Neural cell (in vitro differentiated cells): ENCODE results near the gene H1-8. TPM values are rescaled to one million over a fixed set of nuclear protein-coding genes. Genes with fewer than 3 reads are reported as not detected.

Experiments used
- H2AFZ ChIP-seq: fragments of 200-600, 300-800 bp; sonication (generic), shearing (Covaris generic); 2 replicates; pipeline ENCODE4 v1.6.0; 2014; ENCODE audit warnings: low read depth, mild to moderate bottlenecking, antibody characterized with exemption, low read length, moderate library complexity
- H3F3A ChIP-seq: fragments of 200-600 bp; shearing (Covaris generic); 2 replicates; pipeline ENCODE4 v1.6.1; 2016; ENCODE audit warnings: mild to moderate bottlenecking, moderate library complexity, mixed read lengths, antibody characterized with exemption, low read length; ENCODE audit not compliant: insufficient read depth, poor library complexity, severe bottlenecking
- H3K27ac ChIP-seq: fragments of 200-600, 300-800 bp; sonication (generic), shearing (Covaris generic); 2 replicates; pipeline ENCODE4 v1.5.1; 2014; ENCODE audit warnings: mild to moderate bottlenecking, low read length, moderate library complexity
- H3K27me3 ChIP-seq: fragments of 300-800, 200-600 bp; sonication (generic), shearing (Covaris generic); 2 replicates; pipeline ENCODE4 v1.6.0; 2014; ENCODE audit warnings: mild to moderate bottlenecking, low read depth, low read length, moderate library complexity; ENCODE audit not compliant: insufficient read depth
- H3K36me3 ChIP-seq: fragments of 300-800, 200-600 bp; sonication (generic), shearing (Covaris generic); 2 replicates; pipeline ENCODE4 v1.5.1; 2014; ENCODE audit warnings: mild to moderate bottlenecking, antibody characterized with exemption, low read length, moderate library complexity; ENCODE audit not compliant: insufficient read depth
- H3K4me2 ChIP-seq: fragments of 300-800, 200-600 bp; sonication (generic), shearing (Covaris generic); 2 replicates; pipeline ENCODE4 v1.6.0; 2014; ENCODE audit warnings: mild to moderate bottlenecking, low read length
- H3K4me3 ChIP-seq: fragments of 300-800, 200-600 bp; sonication (generic), shearing (Covaris generic); 2 replicates; pipeline ENCODE4 v1.5.1; 2014; ENCODE audit warnings: mild to moderate bottlenecking, low read length, moderate library complexity
- H3K79me2 ChIP-seq: fragments of 200-600 bp; shearing (Covaris generic); replicated peaks from 2 replicates; pipeline ENCODE4 v1.6.0; 2014; ENCODE audit warnings: mild to moderate bottlenecking, low read length, moderate library complexity; ENCODE audit not compliant: insufficient read depth
- H3K9ac ChIP-seq: fragments of 300-800, 200-600 bp; sonication (generic), shearing (Covaris generic); 2 replicates; pipeline ENCODE4 v1.6.1; 2016; ENCODE audit warnings: mild to moderate bottlenecking, low read length, mixed read lengths
- H3K9me2 ChIP-seq: fragments of 200-600 bp; shearing (Covaris generic); 2 replicates; pipeline ENCODE4 v1.6.1; 2016; ENCODE audit warnings: mild to moderate bottlenecking, low read length, mixed read lengths; ENCODE audit not compliant: insufficient read depth
- H3K9me3 ChIP-seq: fragments of 200-600, 300-800 bp; sonication (generic), shearing (Covaris generic); 2 replicates; pipeline ENCODE4 v1.6.1; 2016; ENCODE audit warnings: mild to moderate bottlenecking, mixed run types, low read length, moderate library complexity, mixed read lengths
- H4K20me1 ChIP-seq: fragments of 200-600 bp; shearing (Covaris generic); 2 replicates; pipeline ENCODE4 v1.6.1; 2016; ENCODE audit warnings: mild to moderate bottlenecking, mixed run types; ENCODE audit not compliant: insufficient read depth
- CTCF ChIP-seq: fragments of 450-650 bp; IDR thresholded peaks from 2 replicates; pipeline ENCODE4 v1.5.1; 2014; ENCODE audit warnings: antibody characterized with exemption, mild to moderate bottlenecking, moderate library complexity; ENCODE audit not compliant: poor library complexity, severe bottlenecking
- EP300 ChIP-seq: fragments of 450-650 bp; conservative IDR thresholded peaks from 2 replicates; pipeline ENCODE4 v1.6.1; 2014; ENCODE audit warnings: antibody characterized with exemption, mild to moderate bottlenecking, moderate library complexity; ENCODE audit not compliant: poor library complexity, severe bottlenecking
- EZH2 ChIP-seq: fragments of 200-600, 300-800 bp; shearing (Covaris generic), sonication (generic); IDR thresholded peaks from 2 replicates; pipeline ENCODE4 v1.6.1; 2014; ENCODE audit warnings: antibody characterized with exemption, low read length, borderline replicate concordance, mild to moderate bottlenecking; ENCODE audit not compliant: insufficient read depth, poor library complexity, severe bottlenecking
- MXI1 ChIP-seq: fragments of 450-650 bp; conservative IDR thresholded peaks from 2 replicates; pipeline ENCODE4 v1.6.1; 2014; ENCODE audit warnings: antibody characterized with exemption, mild to moderate bottlenecking; ENCODE audit not compliant: poor library complexity, severe bottlenecking
- POLR2AphosphoS5 ChIP-seq: IDR thresholded peaks from 2 replicates; pipeline ENCODE4 v1.6.1; 2012
- RAD21 ChIP-seq: fragments of 450-650 bp; conservative IDR thresholded peaks from 2 replicates; pipeline ENCODE4 v1.6.1; 2014; ENCODE audit warnings: antibody characterized with exemption, mild to moderate bottlenecking, moderate library complexity
- REST ChIP-seq: IDR thresholded peaks from 2 replicates; pipeline ENCODE4 v1.6.1; 2012; ENCODE audit warnings: borderline replicate concordance
- SMC3 ChIP-seq: fragments of 450-650 bp; conservative IDR thresholded peaks from 2 replicates; pipeline ENCODE4 v1.6.1; 2014; ENCODE audit warnings: antibody characterized with exemption, mild to moderate bottlenecking, moderate library complexity; ENCODE audit not compliant: poor library complexity
- TAF1 ChIP-seq: IDR thresholded peaks from 2 replicates; pipeline ENCODE4 v1.6.1; 2012; ENCODE audit warnings: low read depth
- polyA plus RNA-seq: library from polyadenylated mRNA; depleted of rRNA; stranded (reverse); fragments of >200 nt; gene quantifications from 2 replicates; pipeline ENCODE4 v1.2.3, GENCODE V29; 2014

H1-8 gene
- polyA plus RNA-seq, 1 donor from 2014 or later = not detected

- Histone ChIP-seq H3K9ac (no peak overlapping the region), H3K4me3 (no peak overlapping the region)
Observed at GRCh38 chr3:129597087-129597999, 54.4 kb downstream of the H1-8 start.

More at GRCh38 chr3:129597087-129597999, 54.4 kb downstream of the H1-8 start:
- H3K79me2 ChIP-seq = no peaks in the 10 kb centered on the region
- no peaks in the 10 kb centered on the region for H3F3A ChIP-seq
- H3K27ac ChIP-seq = no peak overlapping the region
- H3K9me2 ChIP-seq = no peaks in the 10 kb centered on the region
- no peaks in the 10 kb centered on the region for H3K9me3 ChIP-seq
- no peak overlapping the region for H2AFZ ChIP-seq
- H3K36me3 ChIP-seq = no peaks in the 10 kb centered on the region
- no peaks in the 10 kb centered on the region for H4K20me1 ChIP-seq
- TF ChIP-seq CTCF (no peak), EZH2 (no peak), RAD21 (no peak), MXI1 (no peak), SMC3 (no peak), REST (no peak), TAF1 (no peak), EP300 (no peak), POLR2AphosphoS5 (no peak)
- no peaks in the 10 kb centered on the region for H3K27me3 ChIP-seq
- no peak overlapping the region for H3K4me2 ChIP-seq
